Measurements from ENCODE around the gene EEPD1.

Gene EEPD1

GRCh38 chr7:36137258-36137657 is 15.8 kb upstream of the EEPD1 start:
- Histone ChIP-seq H2AFZ (ENCODE audit: insufficient read depth, low read length, poor library complexity) (no peak overlapping the region), H3K9me3 (ENCODE audit: insufficient read depth, low read depth, low read length) (peaks cover 2% of the 10 kb centered on the region), H3K9ac (ENCODE audit: low read length) (no peak overlapping the region), H3K4me1 (ENCODE audit: control insufficient read depth in 1 of 2, insufficient read depth in 2 of 2, low read length in 2 of 2) (no peaks in the 10 kb centered on the region), H4K8ac (ENCODE audit: low read depth, low read length) (no peak overlapping the region), H4K12ac (ENCODE audit: low read depth, low read length) (no peak overlapping the region), H3K79me1 (ENCODE audit: low read length) (no peaks in the 10 kb centered on the region), H4K91ac (ENCODE audit: low read depth, low read length) (no peak overlapping the region), H3K27ac (ENCODE audit: low read depth, low read length) (no peak overlapping the region), H2BK5ac (ENCODE audit: low read depth, low read length, poor library complexity) (no peak overlapping the region), H3K79me2 (ENCODE audit: control insufficient read depth, insufficient read depth, low read length, poor library complexity) (peaks cover 1% of the 10 kb centered on the region), H2BK12ac (ENCODE audit: low read length) (no peak overlapping the region), H3K4me3 (ENCODE audit: low read depth, low read length) (no peak overlapping the region), H3K14ac (ENCODE audit: low read length) (no peak overlapping the region), H3K23ac (ENCODE audit: low read length) (no peak overlapping the region), H3K4me2 (ENCODE audit: low read length) (no peak overlapping the region), H3K36me3 (ENCODE audit: control insufficient read depth in 1 of 2, insufficient read depth in 2 of 2, low read length in 2 of 2) (no peaks in the 10 kb centered on the region), H2BK120ac (ENCODE audit: insufficient read depth, low read length, poor library complexity) (no peak overlapping the region), H3K27me3 (ENCODE audit: insufficient read depth, low read length) (no peaks in the 10 kb centered on the region), H2AK5ac (ENCODE audit: low read length) (no peak overlapping the region), H3K4ac (ENCODE audit: low read depth, low read length) (no peak overlapping the region), H3K18ac (ENCODE audit: low read length) (no peak overlapping the region)
- no peak for DNase-seq

DNA sequence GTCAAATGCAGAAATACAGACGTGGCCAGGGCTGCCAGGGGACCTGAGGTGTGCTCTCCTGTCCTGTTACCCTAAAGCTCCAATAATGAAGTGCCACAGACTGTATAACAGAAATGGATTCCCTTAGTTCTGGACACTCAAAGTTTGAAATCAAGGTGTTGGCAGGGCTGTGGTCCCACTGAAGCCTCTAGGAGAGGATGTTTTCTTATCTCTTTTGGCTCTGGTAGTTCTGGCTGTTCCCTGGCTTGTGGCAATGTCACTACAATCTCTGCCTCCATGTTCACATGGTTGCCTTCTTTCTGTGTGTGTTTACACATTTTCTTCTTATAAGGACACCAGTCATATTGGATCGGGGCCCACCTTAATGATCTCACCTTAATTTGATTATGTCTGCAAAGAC is 15.3 kb upstream of the EEPD1 start:
- H3K14ac ChIP-seq (ENCODE audit: low read length), result no peak overlapping the region
- no peak overlapping the region for H4K12ac ChIP-seq (ENCODE audit: low read depth, low read length)
- H2AFZ ChIP-seq (ENCODE audit: insufficient read depth, low read length, poor library complexity), result no peak overlapping the region
- no peak for DNase-seq
- H3K4me2 ChIP-seq (ENCODE audit: low read length), result no peak overlapping the region
- H2BK12ac ChIP-seq (ENCODE audit: low read length), result no peak overlapping the region
- no peak overlapping the region for H3K27ac ChIP-seq (ENCODE audit: low read depth, low read length)
- H3K79me1 ChIP-seq (ENCODE audit: low read length), result no peaks in the 10 kb centered on the region
- no CpG with 5 or more reads among the region's 2 CpGs for WGBS (ENCODE audit: extremely low coverage, insufficient coverage, insufficient read length)
- H3K36me3 ChIP-seq (ENCODE audit: control insufficient read depth in 1 of 2, insufficient read depth in 2 of 2, low read length in 2 of 2), result no peaks in the 10 kb centered on the region
- H2BK5ac ChIP-seq (ENCODE audit: low read depth, low read length, poor library complexity), result no peak overlapping the region
- H3K4ac ChIP-seq (ENCODE audit: low read depth, low read length), result no peak overlapping the region
- peaks cover 1% of the 10 kb centered on the region for H3K79me2 ChIP-seq (ENCODE audit: control insufficient read depth, insufficient read depth, low read length, poor library complexity)
- no peak overlapping the region for H3K18ac ChIP-seq (ENCODE audit: low read length)
- no peak overlapping the region for H2BK120ac ChIP-seq (ENCODE audit: insufficient read depth, low read length, poor library complexity)
- no peak overlapping the region for H3K4me3 ChIP-seq (ENCODE audit: low read depth, low read length)
- H3K27me3 ChIP-seq (ENCODE audit: insufficient read depth, low read length), result no peaks in the 10 kb centered on the region
- H3K4me1 ChIP-seq (ENCODE audit: control insufficient read depth in 1 of 2, insufficient read depth in 2 of 2, low read length in 2 of 2), result no peaks in the 10 kb centered on the region
- H4K91ac ChIP-seq (ENCODE audit: low read depth, low read length), result no peak overlapping the region
- H3K9me3 ChIP-seq (ENCODE audit: insufficient read depth, low read depth, low read length), result peaks cover 2% of the 10 kb centered on the region
- H3K23ac ChIP-seq (ENCODE audit: low read length), result no peak overlapping the region
- no peak overlapping the region for H4K8ac ChIP-seq (ENCODE audit: low read depth, low read length)
- H3K9ac ChIP-seq (ENCODE audit: low read length), result no peak overlapping the region
- H2AK5ac ChIP-seq (ENCODE audit: low read length), result no peak overlapping the region

- H3K4me2 ChIP-seq (ENCODE audit: low read length), result no peak overlapping the region
- no peak overlapping the region for H3K14ac ChIP-seq (ENCODE audit: low read length)
- H3K9ac ChIP-seq (ENCODE audit: low read length), result no peak overlapping the region
- no peak overlapping the region for H4K91ac ChIP-seq (ENCODE audit: low read depth, low read length)
- H3K4ac ChIP-seq (ENCODE audit: low read depth, low read length), result no peak overlapping the region
- no peaks in the 10 kb centered on the region for H3K79me1 ChIP-seq (ENCODE audit: low read length)
- H3K9me3 ChIP-seq (ENCODE audit: insufficient read depth, low read depth, low read length), result peaks cover 2% of the 10 kb centered on the region
- no peak overlapping the region for H4K12ac ChIP-seq (ENCODE audit: low read depth, low read length)
- H3K79me2 ChIP-seq (ENCODE audit: control insufficient read depth, insufficient read depth, low read length, poor library complexity), result peaks cover 1% of the 10 kb centered on the region
- H2AK5ac ChIP-seq (ENCODE audit: low read length), result no peak overlapping the region
- H4K8ac ChIP-seq (ENCODE audit: low read depth, low read length), result no peak overlapping the region
- H3K27me3 ChIP-seq (ENCODE audit: insufficient read depth, low read length), result no peaks in the 10 kb centered on the region
- H2BK5ac ChIP-seq (ENCODE audit: low read depth, low read length, poor library complexity), result no peak overlapping the region
- H2AFZ ChIP-seq (ENCODE audit: insufficient read depth, low read length, poor library complexity), result no peak overlapping the region
- H3K36me3 ChIP-seq (ENCODE audit: control insufficient read depth in 1 of 2, insufficient read depth in 2 of 2, low read length in 2 of 2), result no peaks in the 10 kb centered on the region
- H3K4me1 ChIP-seq (ENCODE audit: control insufficient read depth in 1 of 2, insufficient read depth in 2 of 2, low read length in 2 of 2), result no peaks in the 10 kb centered on the region
- no peak overlapping the region for H2BK12ac ChIP-seq (ENCODE audit: low read length)
- H3K18ac ChIP-seq (ENCODE audit: low read length), result no peak overlapping the region
- no peak overlapping the region for H2BK120ac ChIP-seq (ENCODE audit: insufficient read depth, low read length, poor library complexity)
- no peak for DNase-seq
- no peak overlapping the region for H3K23ac ChIP-seq (ENCODE audit: low read length)
- no peak overlapping the region for H3K4me3 ChIP-seq (ENCODE audit: low read depth, low read length)
- WGBS (ENCODE audit: extremely low coverage, insufficient coverage, insufficient read length), result no CpG with 5 or more reads among the region's 5 CpGs
- no peak overlapping the region for H3K27ac ChIP-seq (ENCODE audit: low read depth, low read length)
These were observed 14.8 kb upstream of the EEPD1 start for GRCh38 chr7:36138209-36138608.

- Histone ChIP-seq H2AFZ (ENCODE audit: insufficient read depth, low read length, poor library complexity) (no peak overlapping the region), H2AK5ac (ENCODE audit: low read length) (no peak overlapping the region), H3K18ac (ENCODE audit: low read length) (no peak overlapping the region), H3K4ac (ENCODE audit: low read depth, low read length) (no peak overlapping the region), H3K79me2 (ENCODE audit: control insufficient read depth, insufficient read depth, low read length, poor library complexity) (no peaks in the 10 kb centered on the region), H3K14ac (ENCODE audit: low read length) (no peak overlapping the region), H4K8ac (ENCODE audit: low read depth, low read length) (no peak overlapping the region), H3K27me3 (ENCODE audit: insufficient read depth, low read length) (no peaks in the 10 kb centered on the region), H3K9me3 (ENCODE audit: insufficient read depth, low read depth, low read length) (no peaks in the 10 kb centered on the region), H3K36me3 (ENCODE audit: control insufficient read depth in 1 of 2, insufficient read depth in 2 of 2, low read length in 2 of 2) (no peaks in the 10 kb centered on the region), H3K4me2 (ENCODE audit: low read length) (no peak overlapping the region), H3K27ac (ENCODE audit: low read depth, low read length) (no peak overlapping the region), H4K91ac (ENCODE audit: low read depth, low read length) (no peak overlapping the region), H3K23ac (ENCODE audit: low read length) (no peak overlapping the region), H2BK5ac (ENCODE audit: low read depth, low read length, poor library complexity) (no peak overlapping the region), H2BK120ac (ENCODE audit: insufficient read depth, low read length, poor library complexity) (no peak overlapping the region), H3K79me1 (ENCODE audit: low read length) (no peaks in the 10 kb centered on the region), H4K12ac (ENCODE audit: low read depth, low read length) (no peak overlapping the region), H3K4me1 (ENCODE audit: control insufficient read depth in 1 of 2, insufficient read depth in 2 of 2, low read length in 2 of 2) (no peaks in the 10 kb centered on the region), H3K4me3 (ENCODE audit: low read depth, low read length) (no peak overlapping the region), H2BK12ac (ENCODE audit: low read length) (no peak overlapping the region), H3K9ac (ENCODE audit: low read length) (no peak overlapping the region)
- no peak for DNase-seq
- no CpG with 5 or more reads among the region's 1 CpG for WGBS (ENCODE audit: extremely low coverage, insufficient coverage, insufficient read length)
These were observed 11.7 kb upstream of the EEPD1 start for GRCh38 chr7:36141351-36141750.

GRCh38 chr7:36141850-36142249 is 11.2 kb upstream of the EEPD1 start:
- H3K79me1 ChIP-seq (ENCODE audit: low read length), result no peaks in the 10 kb centered on the region
- no peak overlapping the region for H3K9ac ChIP-seq (ENCODE audit: low read length)
- H2AFZ ChIP-seq (ENCODE audit: insufficient read depth, low read length, poor library complexity), result no peak overlapping the region
- no peaks in the 10 kb centered on the region for H3K36me3 ChIP-seq (ENCODE audit: control insufficient read depth in 1 of 2, insufficient read depth in 2 of 2, low read length in 2 of 2)
- no peak overlapping the region for H3K4ac ChIP-seq (ENCODE audit: low read depth, low read length)
- no peaks in the 10 kb centered on the region for H3K27me3 ChIP-seq (ENCODE audit: insufficient read depth, low read length)
- H3K14ac ChIP-seq (ENCODE audit: low read length), result no peak overlapping the region
- no peak overlapping the region for H4K8ac ChIP-seq (ENCODE audit: low read depth, low read length)
- H2AK5ac ChIP-seq (ENCODE audit: low read length), result no peak overlapping the region
- no peaks in the 10 kb centered on the region for H3K4me1 ChIP-seq (ENCODE audit: control insufficient read depth in 1 of 2, insufficient read depth in 2 of 2, low read length in 2 of 2)
- H3K27ac ChIP-seq (ENCODE audit: low read depth, low read length), result no peak overlapping the region
- no peak overlapping the region for H2BK120ac ChIP-seq (ENCODE audit: insufficient read depth, low read length, poor library complexity)
- H3K4me2 ChIP-seq (ENCODE audit: low read length), result no peak overlapping the region
- no peak overlapping the region for H2BK12ac ChIP-seq (ENCODE audit: low read length)
- no peak overlapping the region for H3K18ac ChIP-seq (ENCODE audit: low read length)
- H3K9me3 ChIP-seq (ENCODE audit: insufficient read depth, low read depth, low read length), result no peaks in the 10 kb centered on the region
- no peak for DNase-seq
- H2BK5ac ChIP-seq (ENCODE audit: low read depth, low read length, poor library complexity), result no peak overlapping the region
- no peak overlapping the region for H3K4me3 ChIP-seq (ENCODE audit: low read depth, low read length)
- H3K79me2 ChIP-seq (ENCODE audit: control insufficient read depth, insufficient read depth, low read length, poor library complexity), result no peaks in the 10 kb centered on the region
- H4K12ac ChIP-seq (ENCODE audit: low read depth, low read length), result no peak overlapping the region
- no peak overlapping the region for H4K91ac ChIP-seq (ENCODE audit: low read depth, low read length)
- H3K23ac ChIP-seq (ENCODE audit: low read length), result no peak overlapping the region

Data from trophoblast cell (in vitro differentiated cells and primary cell).